ENCODE measurements around the gene HSD11B2.

HSD11B2 gene

GRCh38 chr16:67415872-67416793 lies 14.8 kb upstream of the HSD11B2 start, which contains the start of gene ZDHHC1 (continued):
- TF ChIP-seq BCL6B (tag by site-specific recombination; IDR thresholded peaks at IDR 0.05) (no peak), ZSCAN4 (tag by site-specific recombination; IDR thresholded peaks at IDR 0.05) (no peak), ZBTB26 (tag by site-specific recombination; optimal IDR thresholded peaks at IDR 0.05) (peak; percentile 48), ZNF311 (tag by site-specific recombination; IDR thresholded peaks at IDR 0.05; ENCODE audit: borderline replicate concordance) (no peak), ZXDB (tag by site-specific recombination; IDR thresholded peaks at IDR 0.05) (peak; percentile 65), ZNF391 (tag by site-specific recombination; IDR thresholded peaks at IDR 0.05; ENCODE audit: borderline replicate concordance, low read depth) (peak; percentile 46; the same call in 1 of the 2 replicates), MZF1 (tag by site-specific recombination; IDR thresholded peaks at IDR 0.05; ENCODE audit: borderline replicate concordance) (no peak), ZNF629 (tag by site-specific recombination; IDR thresholded peaks at IDR 0.05) (no peak), CTCF (tag by site-specific recombination; IDR thresholded peaks at IDR 0.05) (peak; percentile 80), ZNF221 (tag by site-specific recombination; IDR thresholded peaks at IDR 0.05; ENCODE audit: borderline replicate concordance) (no peak), ZNF16 (tag by site-specific recombination; IDR thresholded peaks at IDR 0.05; ENCODE audit: low read depth) (no peak), ZNF768 (tag by site-specific recombination; IDR thresholded peaks at IDR 0.05) (no peak), BCL11B (tag by site-specific recombination; IDR thresholded peaks at IDR 0.05; ENCODE audit: low read depth) (no peak), ZNF335 (tag by site-specific recombination; conservative IDR thresholded peaks at IDR 0.05) (peak; percentile 87), ZNF404 (tag by site-specific recombination; IDR thresholded peaks at IDR 0.05) (no peak), ZNF521 (tag by site-specific recombination; IDR thresholded peaks at IDR 0.05) (no peak), ZNF658 (tag by site-specific recombination; IDR thresholded peaks at IDR 0.05) (no peak), ZNF677 (tag by site-specific recombination; IDR thresholded peaks at IDR 0.05) (0 out of 2 replicates have a peak, but pooled peaks have one; percentile 9), ZFP69B (tag by site-specific recombination; IDR thresholded peaks at IDR 0.05) (0 out of 2 replicates have a peak, but pooled peaks have one; percentile 75), ZBTB6 (tag by site-specific recombination; IDR thresholded peaks at IDR 0.05) (peak; percentile 100), ZNF670 (tag by site-specific recombination; IDR thresholded peaks at IDR 0.05; ENCODE audit: low read depth) (no peak), PBX3 (CRISPR knock-in tag; IDR thresholded peaks at IDR 0.05) (no peak), ZBTB48 (tag by site-specific recombination; IDR thresholded peaks at IDR 0.05) (peak; percentile 83), ZNF157 (tag by site-specific recombination; IDR thresholded peaks at IDR 0.05) (no peak), ZSCAN16 (tag by site-specific recombination; IDR thresholded peaks at IDR 0.05) (no peak), ZFP41 (tag by site-specific recombination; IDR thresholded peaks at IDR 0.05; ENCODE audit: borderline replicate concordance) (no peak), SCRT2 (tag by site-specific recombination; IDR thresholded peaks at IDR 0.05) (no peak), ZEB2 (tag by site-specific recombination; IDR thresholded peaks at IDR 0.05) (0 out of 2 replicates have a peak, but pooled peaks have one; percentile 28), KLF8 (tag by site-specific recombination; IDR thresholded peaks at IDR 0.05) (peak; percentile 58; the same call in 1 of the 2 replicates), HOXD13 (CRISPR knock-in tag; IDR thresholded peaks at IDR 0.05; ENCODE audit: borderline replicate concordance) (no peak), ZNF843 (tag by site-specific recombination; IDR thresholded peaks at IDR 0.05) (no peak), ZNF580 (tag by site-specific recombination; IDR thresholded peaks at IDR 0.05) (peak; percentile 83)

All from HEK293 (cell line).